SU-DHL-6 (cell line): Measurements from ENCODE around the gene CHRM2.

Experiments used
- H2AFZ ChIP-seq: fragments of 200-600 bp; sonication (generic); 2 replicates; pipeline ENCODE4 v1.6.1; 2014; ENCODE audit warnings: low read depth, mild to moderate bottlenecking, moderate library complexity, mixed read lengths, antibody characterized with exemption, low read length; ENCODE audit not compliant: severe bottlenecking
- H3F3A ChIP-seq: fragments of 200-600 bp; shearing (Covaris generic); 2 replicates; pipeline ENCODE4 v1.6.0; 2016; ENCODE audit warnings: antibody characterized with exemption, mild to moderate bottlenecking; ENCODE audit not compliant: insufficient read depth
- H3K27ac ChIP-seq: fragments of 200-600 bp; sonication (generic); 2 replicates; pipeline ENCODE4 v1.5.1; 2016; ENCODE audit warnings: low read depth, mild to moderate bottlenecking, low read length, moderate library complexity, mixed read lengths
- H3K27me3 ChIP-seq: fragments of 200-600 bp; sonication (generic), shearing (Covaris generic); 2 replicates; pipeline ENCODE4 v1.6.0; 2014; ENCODE audit warnings: mild to moderate bottlenecking, low read length
- H3K36me3 ChIP-seq: fragments of 200-600 bp; sonication (generic); 2 replicates; pipeline ENCODE4 v1.6.1; 2014; ENCODE audit warnings: mild to moderate bottlenecking, low read length, mixed read lengths
- H3K4me2 ChIP-seq: fragments of 300-600, 200-600 bp; shearing (Covaris generic), sonication (generic); 2 replicates; pipeline ENCODE4 v1.6.0; 2014; ENCODE audit warnings: low read length, low read depth, mild to moderate bottlenecking; ENCODE audit not compliant: poor library complexity, severe bottlenecking
- H3K4me3 ChIP-seq: fragments of 200-600 bp; sonication (generic); 2 replicates; pipeline ENCODE4 v1.5.1; 2014; ENCODE audit warnings: antibody characterized with exemption, low read length, mild to moderate bottlenecking, mixed read lengths; ENCODE audit not compliant: insufficient read depth, poor library complexity, severe bottlenecking
- H3K79me2 ChIP-seq: fragments of 200-600 bp; sonication (generic); 2 replicates; pipeline ENCODE4 v1.6.1; 2014; ENCODE audit warnings: mild to moderate bottlenecking, low read length, moderate library complexity; ENCODE audit not compliant: insufficient read depth
- H3K9ac ChIP-seq: fragments of 200-600 bp; sonication (generic); 2 replicates; pipeline ENCODE4 v1.7.0; 2014; ENCODE audit warnings: mild to moderate bottlenecking, low read length
- H3K9me2 ChIP-seq: fragments of 200-600 bp; sonication (generic); replicated peaks from 2 replicates; pipeline ENCODE4 v1.6.1; 2014; ENCODE audit warnings: low read length; ENCODE audit not compliant: insufficient read depth
- H3K9me3 ChIP-seq: fragments of 200-600 bp; sonication (generic); 2 replicates; pipeline ENCODE4 v1.6.1; 2014; ENCODE audit warnings: low read length, mixed read lengths; ENCODE audit not compliant: insufficient read depth
- H4K20me1 ChIP-seq: fragments of 200-600 bp; sonication (generic); 2 replicates; pipeline ENCODE4 v1.6.1; 2014; ENCODE audit warnings: low read depth, mild to moderate bottlenecking, antibody characterized with exemption, low read length, moderate library complexity, mixed read lengths
- EZH2phosphoT487 ChIP-seq: fragments of 200-600 bp; sonication (generic), shearing (Covaris generic); conservative IDR thresholded peaks from 2 replicates; pipeline ENCODE4 v1.6.1; 2018; ENCODE audit warnings: mild to moderate bottlenecking, antibody characterized with exemption, low read length, moderate library complexity, mixed read lengths
- TF ChIP-seq, protein P1 (sequence below): fragments of 200-600 bp; sonication (generic); IDR thresholded peaks from one replicate; pipeline ENCODE4 v1.5.1; 2017; ENCODE audit warnings: antibody characterized with exemption, mild to moderate bottlenecking, low read length, moderate library complexity; ENCODE audit not compliant: insufficient read depth, poor library complexity, severe bottlenecking

Gene CHRM2

GRCh38 chr7:137009404-137009803 lies 141.0 kb downstream of the CHRM2 start:
- no peak for TF ChIP-seq EZH2phosphoT487
- TF ChIP-seq, protein P1, sequence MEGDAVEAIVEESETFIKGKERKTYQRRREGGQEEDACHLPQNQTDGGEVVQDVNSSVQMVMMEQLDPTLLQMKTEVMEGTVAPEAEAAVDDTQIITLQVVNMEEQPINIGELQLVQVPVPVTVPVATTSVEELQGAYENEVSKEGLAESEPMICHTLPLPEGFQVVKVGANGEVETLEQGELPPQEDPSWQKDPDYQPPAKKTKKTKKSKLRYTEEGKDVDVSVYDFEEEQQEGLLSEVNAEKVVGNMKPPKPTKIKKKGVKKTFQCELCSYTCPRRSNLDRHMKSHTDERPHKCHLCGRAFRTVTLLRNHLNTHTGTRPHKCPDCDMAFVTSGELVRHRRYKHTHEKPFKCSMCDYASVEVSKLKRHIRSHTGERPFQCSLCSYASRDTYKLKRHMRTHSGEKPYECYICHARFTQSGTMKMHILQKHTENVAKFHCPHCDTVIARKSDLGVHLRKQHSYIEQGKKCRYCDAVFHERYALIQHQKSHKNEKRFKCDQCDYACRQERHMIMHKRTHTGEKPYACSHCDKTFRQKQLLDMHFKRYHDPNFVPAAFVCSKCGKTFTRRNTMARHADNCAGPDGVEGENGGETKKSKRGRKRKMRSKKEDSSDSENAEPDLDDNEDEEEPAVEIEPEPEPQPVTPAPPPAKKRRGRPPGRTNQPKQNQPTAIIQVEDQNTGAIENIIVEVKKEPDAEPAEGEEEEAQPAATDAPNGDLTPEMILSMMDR, result no peak

GRCh38 chr7:137015015-137015414 lies 146.6 kb downstream of the CHRM2 start:
- Histone ChIP-seq H3K36me3 (no peaks in the 10 kb centered on the region), H4K20me1 (no peaks in the 10 kb centered on the region), H3K79me2 (no peaks in the 10 kb centered on the region), H3K27me3 (no peaks in the 10 kb centered on the region), H3F3A (no peaks in the 10 kb centered on the region), H3K27ac (no peak overlapping the region), H3K4me3 (no peak overlapping the region), H3K4me2 (no peak overlapping the region), H2AFZ (no peak overlapping the region), H3K9me3 (no peaks in the 10 kb centered on the region), H3K9me2 (no peaks in the 10 kb centered on the region), H3K9ac (no peak overlapping the region)
- TF ChIP-seq EZH2phosphoT487, result no peak
- TF ChIP-seq, protein P1, result no peak

More at GRCh38 chr7:137009404-137009803, 141.0 kb downstream of the CHRM2 start:
- no peak overlapping the region for H3K27ac ChIP-seq
- H3K4me2 ChIP-seq, result no peak overlapping the region
- no peaks in the 10 kb centered on the region for H3K9me3 ChIP-seq
- no peak overlapping the region for H3K9ac ChIP-seq
- H3K27me3 ChIP-seq, result no peaks in the 10 kb centered on the region
- no peaks in the 10 kb centered on the region for H3K9me2 ChIP-seq
- no peaks in the 10 kb centered on the region for H3F3A ChIP-seq
- H3K4me3 ChIP-seq, result no peak overlapping the region
- H4K20me1 ChIP-seq, result no peaks in the 10 kb centered on the region
- H2AFZ ChIP-seq, result no peak overlapping the region
- H3K79me2 ChIP-seq, result no peaks in the 10 kb centered on the region
- no peaks in the 10 kb centered on the region for H3K36me3 ChIP-seq

- H3K27me3 ChIP-seq, result no peaks in the 10 kb centered on the region
- no peaks in the 10 kb centered on the region for H4K20me1 ChIP-seq
- no peak overlapping the region for H2AFZ ChIP-seq
- no peaks in the 10 kb centered on the region for H3K9me3 ChIP-seq
- no peaks in the 10 kb centered on the region for H3K36me3 ChIP-seq
- H3K4me3 ChIP-seq, result no peak overlapping the region
- H3K79me2 ChIP-seq, result no peaks in the 10 kb centered on the region
- H3F3A ChIP-seq, result no peaks in the 10 kb centered on the region
- no peak for TF ChIP-seq EZH2phosphoT487
- TF ChIP-seq, protein P1, result no peak
- no peak overlapping the region for H3K9ac ChIP-seq
- H3K4me2 ChIP-seq, result no peak overlapping the region
- H3K9me2 ChIP-seq, result no peaks in the 10 kb centered on the region
- no peak overlapping the region for H3K27ac ChIP-seq
Measured at GRCh38 chr7:137017221-137017620, 148.8 kb downstream of the CHRM2 start.
